HepG2 (cell line): ENCODE results near the gene ST6GALNAC4. TPM values are rescaled to one million over a fixed set of nuclear protein-coding genes. Genes with fewer than 3 reads are reported as not detected.

Experiments
- AGO2 ChIP-seq: fragments of 200-400 bp; formaldehyde crosslinking; optimal IDR thresholded peaks from 2 replicates; pipeline ENCODE3; 2017; ENCODE audit warnings: mild to moderate bottlenecking, low read depth, low read length, moderate library complexity
- ATAD3A ChIP-seq: sonication (generic); formaldehyde crosslinking; IDR thresholded peaks from 2 replicates; pipeline ENCODE4 v1.4.0; 2020; ENCODE audit warnings: missing genetic modification reagents
- CBFB ChIP-seq: sonication (generic); formaldehyde crosslinking; IDR thresholded peaks from 2 replicates; pipeline ENCODE4 v1.4.0; 2020; ENCODE audit warnings: missing genetic modification reagents
- CBX5 ChIP-seq: sonication (generic); formaldehyde crosslinking; IDR thresholded peaks from 2 replicates; pipeline ENCODE4 v1.4.0; 2020; ENCODE audit warnings: missing genetic modification reagents, borderline replicate concordance
- HOXA3 ChIP-seq: sonication (generic); formaldehyde crosslinking; IDR thresholded peaks from 2 replicates; pipeline ENCODE4 v1.5.0; 2020; ENCODE audit warnings: missing genetic modification reagents
- MBD4 ChIP-seq: IDR thresholded peaks from 2 replicates; pipeline ENCODE4 v1.6.1; 2012; ENCODE audit warnings: low read length, inconsistent platforms, borderline replicate concordance
- MIER2 ChIP-seq: IDR thresholded peaks from 2 replicates; pipeline ENCODE4 v1.6.1; 2016; ENCODE audit warnings: missing biosample characterization, missing genetic modification reagents
- NFIC ChIP-seq: IDR thresholded peaks from 2 replicates; pipeline ENCODE4 v1.6.1; 2012; ENCODE audit warnings: mild to moderate bottlenecking, low read length, inconsistent platforms
- PHF5A ChIP-seq: IDR thresholded peaks from one replicate; pipeline ENCODE4 v1.6.1; 2018; ENCODE audit warnings: low read depth, missing genetic modification reagents; ENCODE audit not compliant: unreplicated experiment
- POLR2AphosphoS5 ChIP-seq: IDR thresholded peaks from 2 replicates; pipeline ENCODE4 v1.6.1; 2012; ENCODE audit warnings: low read depth, low read length
- STAG1 ChIP-seq: sonication (generic); formaldehyde crosslinking; IDR thresholded peaks from 2 replicates; pipeline ENCODE4 v1.4.0; 2020; ENCODE audit warnings: missing genetic modification reagents
- TSC22D2 ChIP-seq: sonication (generic); formaldehyde crosslinking; IDR thresholded peaks from 2 replicates; pipeline ENCODE4 v1.5.1; 2020; ENCODE audit warnings: missing genetic modification reagents, mild to moderate bottlenecking, borderline replicate concordance
- ZNF121 ChIP-seq: sonication (generic); formaldehyde crosslinking; IDR thresholded peaks from 2 replicates; pipeline ENCODE4 v1.5.0; 2020; ENCODE audit warnings: mild to moderate bottlenecking, missing genetic modification reagents
- ZNF207 ChIP-seq: fragments of 450-650 bp; IDR thresholded peaks from 2 replicates; pipeline ENCODE4 v1.6.1; 2016; ENCODE audit warnings: antibody characterized with exemption, borderline replicate concordance
- ZNF230 ChIP-seq: sonication (generic); formaldehyde crosslinking; IDR thresholded peaks from 2 replicates; pipeline ENCODE4 v1.4.0; 2020; ENCODE audit warnings: mild to moderate bottlenecking, missing genetic modification reagents
- ZNF546 ChIP-seq: sonication (generic); formaldehyde crosslinking; conservative IDR thresholded peaks from 2 replicates; pipeline ENCODE4 v1.8.1; 2023; ENCODE audit warnings: mild to moderate bottlenecking, missing genetic modification reagents
- ZNF607 ChIP-seq: sonication (generic); formaldehyde crosslinking; IDR thresholded peaks from 2 replicates; pipeline ENCODE4 v1.5.1; 2020; ENCODE audit warnings: missing genetic modification reagents, mild to moderate bottlenecking, borderline replicate concordance
- ZNF75D ChIP-seq: sonication (generic); formaldehyde crosslinking; IDR thresholded peaks from 2 replicates; pipeline ENCODE4 v1.8.1; 2023; ENCODE audit warnings: missing genetic modification reagents, mild to moderate bottlenecking, borderline replicate concordance
- ZSCAN25 ChIP-seq: sonication (generic); formaldehyde crosslinking; IDR thresholded peaks from 2 replicates; pipeline ENCODE4 v1.8.0; 2022; ENCODE audit warnings: mild to moderate bottlenecking, missing genetic modification reagents
- polyA plus RNA-seq, 8 experiments: library from polyadenylated mRNA; depleted of rRNA in 3 of 8; stranded (reverse) in 7 of 8; unstranded in 1 of 8; fragments of >200 nt; fragmentation: Illumina TruSeq in 4 of 8; extraction: Trizol in 4 of 8; gene quantifications; 2 replicates each; pipeline versions ENCODE4 v1.2.1 to v1.2.3, GENCODE V29; 2011 to 2016; ENCODE audit warnings: low read depth in 4 of 8, missing spikeins in 1 of 8, mixed read lengths in 1 of 8; ENCODE audit not compliant: insufficient read depth in 1 of 8
- total RNA-seq, 5 experiments: library from RNA; depleted of rRNA; stranded (reverse); fragments of >200 nt; fragmentation: Illumina TruSeq; extraction: Trizol; gene quantifications; 2 replicates each; pipeline ENCODE4 v1.2.3, GENCODE V29; 2016; ENCODE audit warnings: low read depth in 1 of 5
- TF ChIP-seq, protein P1 (sequence below): sonication (generic); formaldehyde crosslinking; IDR thresholded peaks from 2 replicates; pipeline ENCODE4 v1.5.0; 2020; ENCODE audit warnings: missing genetic modification reagents
- TF ChIP-seq, protein P2 (sequence below): sonication (generic); formaldehyde crosslinking; IDR thresholded peaks from 2 replicates; pipeline ENCODE4 v1.4.0; 2020; ENCODE audit warnings: mild to moderate bottlenecking, missing genetic modification reagents
- TF ChIP-seq, protein P3 (sequence below): sonication (generic); formaldehyde crosslinking; IDR thresholded peaks from 2 replicates; pipeline ENCODE4 v1.5.1; 2020; ENCODE audit warnings: missing genetic modification reagents, mild to moderate bottlenecking, borderline replicate concordance
- TF ChIP-seq, protein P4 (sequence below): sonication (generic); formaldehyde crosslinking; IDR thresholded peaks from 2 replicates; pipeline ENCODE4 v1.4.0; 2020; ENCODE audit warnings: missing genetic modification reagents
- TF ChIP-seq, protein P5 (sequence below): sonication (generic); formaldehyde crosslinking; IDR thresholded peaks from 2 replicates; pipeline ENCODE4 v1.5.0; 2020; ENCODE audit warnings: missing genetic modification reagents, mild to moderate bottlenecking, borderline replicate concordance
- TF ChIP-seq, protein P6 (sequence below): sonication (generic); formaldehyde crosslinking; IDR thresholded peaks from 2 replicates; pipeline ENCODE4 v1.8.1; 2023; ENCODE audit warnings: missing genetic modification reagents, mild to moderate bottlenecking, borderline replicate concordance

ST6GALNAC4 gene
- total and polyA plus RNA-seq, 2 of the 13 experiments (the other 11 are each of a cell fraction or from before 2014, with no cell fraction given), result 18.8 to 27.7 TPM

DNA sequence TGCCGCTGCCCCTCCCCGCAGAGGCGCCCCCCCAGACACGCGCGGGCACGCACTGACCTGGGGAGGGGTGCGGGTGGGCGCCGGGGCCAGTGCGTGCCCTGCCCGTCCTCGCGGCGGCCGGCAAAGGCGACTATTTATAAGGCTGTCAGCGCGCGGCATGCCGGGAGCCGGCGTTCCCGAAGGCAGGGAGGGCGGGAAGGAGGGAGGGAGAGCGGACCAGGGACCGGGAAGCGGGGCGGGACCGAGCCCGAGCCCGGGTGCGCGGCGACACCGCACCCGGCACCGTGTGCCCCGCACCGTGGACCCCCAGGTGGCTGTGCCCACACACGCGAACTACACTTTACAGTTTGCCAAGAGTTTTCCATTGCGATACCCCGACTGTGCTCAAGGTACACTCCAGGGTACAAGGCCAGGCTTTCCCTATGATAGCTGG, 39.3 kb downstream of the ST6GALNAC4 start, which contains the start of gene AK1 (continued):
- TF ChIP-seq ZSCAN25 (CRISPR knock-in tag), result peak; percentile 63; the same call in 1 of the 2 replicates
- TF ChIP-seq MIER2 (CRISPR knock-in tag), result no peak
- no peak for TF ChIP-seq ZNF546 (CRISPR knock-in tag)
- TF ChIP-seq STAG1 (CRISPR knock-in tag), result no peak
- TF ChIP-seq ATAD3A (CRISPR knock-in tag), result no peak
- no peak for TF ChIP-seq ZNF207
- no peak for TF ChIP-seq POLR2AphosphoS5
- TF ChIP-seq ZNF607, result no peak
- no peak for TF ChIP-seq ZNF75D (CRISPR knock-in tag)
- TF ChIP-seq CBFB (CRISPR knock-in tag), result no peak
- 0 out of 2 replicates have a peak, but pooled peaks have one; percentile 58 for TF ChIP-seq HOXA3 (CRISPR knock-in tag)
- no peak for TF ChIP-seq CBX5 (CRISPR knock-in tag)
- TF ChIP-seq TSC22D2, result no peak
- TF ChIP-seq, protein P1, sequence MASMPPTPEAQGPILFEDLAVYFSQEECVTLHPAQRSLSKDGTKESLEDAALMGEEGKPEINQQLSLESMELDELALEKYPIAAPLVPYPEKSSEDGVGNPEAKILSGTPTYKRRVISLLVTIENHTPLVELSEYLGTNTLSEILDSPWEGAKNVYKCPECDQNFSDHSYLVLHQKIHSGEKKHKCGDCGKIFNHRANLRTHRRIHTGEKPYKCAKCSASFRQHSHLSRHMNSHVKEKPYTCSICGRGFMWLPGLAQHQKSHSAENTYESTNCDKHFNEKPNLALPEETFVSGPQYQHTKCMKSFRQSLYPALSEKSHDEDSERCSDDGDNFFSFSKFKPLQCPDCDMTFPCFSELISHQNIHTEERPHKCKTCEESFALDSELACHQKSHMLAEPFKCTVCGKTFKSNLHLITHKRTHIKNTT (CRISPR knock-in tag), result no peak
- no peak for TF ChIP-seq ZNF230 (CRISPR knock-in tag)
- no peak for TF ChIP-seq MBD4
- TF ChIP-seq, protein P2, sequence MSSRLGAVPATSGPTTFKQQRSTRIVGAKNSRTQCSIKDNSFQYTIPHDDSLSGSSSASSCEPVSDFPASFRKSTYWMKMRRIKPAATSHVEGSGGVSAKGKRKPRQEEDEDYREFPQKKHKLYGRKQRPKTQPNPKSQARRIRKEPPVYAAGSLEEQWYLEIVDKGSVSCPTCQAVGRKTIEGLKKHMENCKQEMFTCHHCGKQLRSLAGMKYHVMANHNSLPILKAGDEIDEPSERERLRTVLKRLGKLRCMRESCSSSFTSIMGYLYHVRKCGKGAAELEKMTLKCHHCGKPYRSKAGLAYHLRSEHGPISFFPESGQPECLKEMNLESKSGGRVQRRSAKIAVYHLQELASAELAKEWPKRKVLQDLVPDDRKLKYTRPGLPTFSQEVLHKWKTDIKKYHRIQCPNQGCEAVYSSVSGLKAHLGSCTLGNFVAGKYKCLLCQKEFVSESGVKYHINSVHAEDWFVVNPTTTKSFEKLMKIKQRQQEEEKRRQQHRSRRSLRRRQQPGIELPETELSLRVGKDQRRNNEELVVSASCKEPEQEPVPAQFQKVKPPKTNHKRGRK (CRISPR knock-in tag), result 0 out of 2 replicates have a peak, but pooled peaks have one; percentile 27
- TF ChIP-seq AGO2, result peak; percentile 83
- TF ChIP-seq, protein P3, sequence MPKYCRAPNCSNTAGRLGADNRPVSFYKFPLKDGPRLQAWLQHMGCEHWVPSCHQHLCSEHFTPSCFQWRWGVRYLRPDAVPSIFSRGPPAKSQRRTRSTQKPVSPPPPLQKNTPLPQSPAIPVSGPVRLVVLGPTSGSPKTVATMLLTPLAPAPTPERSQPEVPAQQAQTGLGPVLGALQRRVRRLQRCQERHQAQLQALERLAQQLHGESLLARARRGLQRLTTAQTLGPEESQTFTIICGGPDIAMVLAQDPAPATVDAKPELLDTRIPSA (CRISPR knock-in tag), result no peak
- TF ChIP-seq, protein P4, sequence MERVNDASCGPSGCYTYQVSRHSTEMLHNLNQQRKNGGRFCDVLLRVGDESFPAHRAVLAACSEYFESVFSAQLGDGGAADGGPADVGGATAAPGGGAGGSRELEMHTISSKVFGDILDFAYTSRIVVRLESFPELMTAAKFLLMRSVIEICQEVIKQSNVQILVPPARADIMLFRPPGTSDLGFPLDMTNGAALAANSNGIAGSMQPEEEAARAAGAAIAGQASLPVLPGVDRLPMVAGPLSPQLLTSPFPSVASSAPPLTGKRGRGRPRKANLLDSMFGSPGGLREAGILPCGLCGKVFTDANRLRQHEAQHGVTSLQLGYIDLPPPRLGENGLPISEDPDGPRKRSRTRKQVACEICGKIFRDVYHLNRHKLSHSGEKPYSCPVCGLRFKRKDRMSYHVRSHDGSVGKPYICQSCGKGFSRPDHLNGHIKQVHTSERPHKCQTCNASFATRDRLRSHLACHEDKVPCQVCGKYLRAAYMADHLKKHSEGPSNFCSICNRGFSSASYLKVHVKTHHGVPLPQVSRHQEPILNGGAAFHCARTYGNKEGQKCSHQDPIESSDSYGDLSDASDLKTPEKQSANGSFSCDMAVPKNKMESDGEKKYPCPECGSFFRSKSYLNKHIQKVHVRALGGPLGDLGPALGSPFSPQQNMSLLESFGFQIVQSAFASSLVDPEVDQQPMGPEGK (CRISPR knock-in tag), result peak; percentile 61
- TF ChIP-seq, protein P5, sequence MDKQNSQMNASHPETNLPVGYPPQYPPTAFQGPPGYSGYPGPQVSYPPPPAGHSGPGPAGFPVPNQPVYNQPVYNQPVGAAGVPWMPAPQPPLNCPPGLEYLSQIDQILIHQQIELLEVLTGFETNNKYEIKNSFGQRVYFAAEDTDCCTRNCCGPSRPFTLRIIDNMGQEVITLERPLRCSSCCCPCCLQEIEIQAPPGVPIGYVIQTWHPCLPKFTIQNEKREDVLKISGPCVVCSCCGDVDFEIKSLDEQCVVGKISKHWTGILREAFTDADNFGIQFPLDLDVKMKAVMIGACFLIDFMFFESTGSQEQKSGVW (CRISPR knock-in tag), result no peak
- no peak for TF ChIP-seq ZNF121 (CRISPR knock-in tag)
- TF ChIP-seq, protein P6, sequence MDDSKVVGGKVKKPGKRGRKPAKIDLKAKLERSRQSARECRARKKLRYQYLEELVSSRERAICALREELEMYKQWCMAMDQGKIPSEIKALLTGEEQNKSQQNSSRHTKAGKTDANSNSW (CRISPR knock-in tag), result no peak
- no peak for TF ChIP-seq NFIC
- no peak for TF ChIP-seq PHF5A (CRISPR knock-in tag)
